ENCODE results near the gene KRT7.

DNA sequence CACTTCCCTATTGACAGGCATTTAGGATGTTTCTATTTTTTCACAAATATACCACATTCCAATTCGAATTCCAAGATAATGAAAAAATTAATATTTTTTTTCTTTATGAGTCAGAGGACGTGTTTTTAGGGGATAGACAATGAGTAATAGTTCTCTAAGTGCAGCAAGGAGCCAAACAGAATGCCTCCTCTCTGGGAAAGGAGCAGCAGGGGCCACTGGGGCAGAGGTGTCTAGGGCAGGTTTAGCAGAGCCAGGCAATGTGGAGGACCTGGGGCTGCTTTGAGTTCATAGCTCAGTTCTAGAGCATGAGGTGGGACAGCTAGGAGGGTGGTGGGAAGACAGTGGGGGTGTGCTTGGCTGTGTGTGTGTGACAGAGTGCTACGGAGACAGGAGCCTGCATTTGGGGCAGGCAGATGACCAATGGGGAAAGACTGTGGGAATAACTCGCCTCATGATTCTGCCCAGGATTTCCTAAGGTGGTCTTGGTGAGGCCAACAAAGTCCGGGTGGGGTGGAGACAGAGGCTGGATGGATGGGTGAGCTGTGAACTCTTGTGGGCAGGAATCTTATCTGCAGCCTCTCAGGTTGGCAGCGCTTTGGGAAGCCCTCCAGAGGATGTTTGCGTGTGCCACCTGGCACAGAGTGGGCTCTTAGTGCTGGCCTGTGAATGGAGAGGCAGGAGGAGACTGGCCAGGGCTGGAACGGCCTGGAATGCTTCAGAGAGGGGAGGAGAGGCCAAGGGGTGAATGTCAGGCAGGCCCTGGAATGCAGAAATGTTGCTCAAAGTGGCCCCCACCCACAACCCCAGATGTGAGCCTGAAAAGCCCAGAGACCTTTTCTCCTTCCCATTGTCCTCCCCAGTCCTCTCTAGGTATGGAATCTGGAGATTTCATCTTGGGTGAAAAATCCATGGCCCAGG lies 2.4 kb upstream of the KRT7 start:
- TF ChIP-seq, protein P1, sequence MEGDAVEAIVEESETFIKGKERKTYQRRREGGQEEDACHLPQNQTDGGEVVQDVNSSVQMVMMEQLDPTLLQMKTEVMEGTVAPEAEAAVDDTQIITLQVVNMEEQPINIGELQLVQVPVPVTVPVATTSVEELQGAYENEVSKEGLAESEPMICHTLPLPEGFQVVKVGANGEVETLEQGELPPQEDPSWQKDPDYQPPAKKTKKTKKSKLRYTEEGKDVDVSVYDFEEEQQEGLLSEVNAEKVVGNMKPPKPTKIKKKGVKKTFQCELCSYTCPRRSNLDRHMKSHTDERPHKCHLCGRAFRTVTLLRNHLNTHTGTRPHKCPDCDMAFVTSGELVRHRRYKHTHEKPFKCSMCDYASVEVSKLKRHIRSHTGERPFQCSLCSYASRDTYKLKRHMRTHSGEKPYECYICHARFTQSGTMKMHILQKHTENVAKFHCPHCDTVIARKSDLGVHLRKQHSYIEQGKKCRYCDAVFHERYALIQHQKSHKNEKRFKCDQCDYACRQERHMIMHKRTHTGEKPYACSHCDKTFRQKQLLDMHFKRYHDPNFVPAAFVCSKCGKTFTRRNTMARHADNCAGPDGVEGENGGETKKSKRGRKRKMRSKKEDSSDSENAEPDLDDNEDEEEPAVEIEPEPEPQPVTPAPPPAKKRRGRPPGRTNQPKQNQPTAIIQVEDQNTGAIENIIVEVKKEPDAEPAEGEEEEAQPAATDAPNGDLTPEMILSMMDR (IDR thresholded peaks at IDR 0.05) = no peak
- TF ChIP-seq POLR2A (IDR thresholded peaks at IDR 0.05) = no peak

Measured in tibial nerve (tissue), 3 donors.